Tibial nerve (tissue), 4 donors: Measurements from ENCODE around the gene CD83. TPM values are rescaled to one million over a fixed set of nuclear protein-coding genes. Genes with fewer than 3 reads are reported as not detected.

ENCODE experiments used
- DNase-seq, 2 donors: peaks; one replicate each; pipeline ENCODE4 v3.0.0-alpha.2; 2019; ENCODE audit warnings: low spot score in 2 of 2
- H3K27ac ChIP-seq, 4 donors: fragments of 200-600 bp; sonication (generic) in 3 of 4; one replicate each; pipeline ENCODE4 v1.5.1; 2017 to 2019; ENCODE audit warnings: mild to moderate bottlenecking in 1 of 4
- H3K27me3 ChIP-seq, 2 donors: fragments of 200-600 bp; sonication (generic) in 1 of 2; one replicate each; pipeline versions ENCODE4 v1.5.1 to v1.6.0; 2017 to 2019
- H3K36me3 ChIP-seq, 3 donors: fragments of 200-600 bp; sonication (generic); one replicate each; pipeline ENCODE4 v1.5.1; 2018 to 2019
- H3K4me1 ChIP-seq, 4 donors: fragments of 200-600 bp; sonication (generic) in 3 of 4; one replicate each; pipeline ENCODE4 v1.5.1; 2017 to 2019
- H3K4me3 ChIP-seq, 4 donors: fragments of 200-600 bp; sonication (generic) in 3 of 4; one replicate each; pipeline ENCODE4 v1.5.1; 2017 to 2019; ENCODE audit warnings: mild to moderate bottlenecking in 1 of 4, moderate library complexity in 1 of 4
- H3K9me3 ChIP-seq, 4 donors: fragments of 200-600 bp; sonication (generic) in 3 of 4; one replicate each; pipeline ENCODE4 v1.5.1; 2017 to 2019
- EP300 ChIP-seq, 2 donors: sonication (generic); formaldehyde crosslinking; IDR thresholded peaks; one replicate each; pipeline ENCODE4 v1.6.1; 2017; ENCODE audit warnings: antibody characterized with exemption in 2 of 2, mild to moderate bottlenecking in 1 of 2
- POLR2A ChIP-seq, 2 donors: fragments of 450-650 bp; IDR thresholded peaks; one replicate each; pipeline ENCODE4 v1.6.1; 2017; ENCODE audit warnings: antibody characterized with exemption in 2 of 2, mild to moderate bottlenecking in 2 of 2, moderate library complexity in 2 of 2
- WGBS, 2 donors: methylation state at CpG; one replicate each; pipeline ENCODE4 v1.1.5; 2018; 5-methylcytosine and 5-hydroxymethylcytosine counted together
- total RNA-seq, 4 donors: library from RNA; depleted of rRNA; stranded (reverse); fragments of >200 nt; gene quantifications; one replicate each; pipeline ENCODE4 v1.1.0, GENCODE V29; 2016
- TF ChIP-seq, protein P1 (sequence below), 5 experiments: fragments of 200-600 bp in 3 of 5; fragments of 450-650 bp in 2 of 5; sonication (generic) in 3 of 5; IDR thresholded peaks; one replicate each; pipeline ENCODE4 v1.5.1; 2016 to 2019; ENCODE audit warnings: antibody characterized with exemption in 5 of 5, mild to moderate bottlenecking in 3 of 5, moderate library complexity in 2 of 5

Gene CD83
- total RNA-seq, 4 donors from 2014 or later, result 2.1 to 5.3 (median 3.7) TPM

DNA sequence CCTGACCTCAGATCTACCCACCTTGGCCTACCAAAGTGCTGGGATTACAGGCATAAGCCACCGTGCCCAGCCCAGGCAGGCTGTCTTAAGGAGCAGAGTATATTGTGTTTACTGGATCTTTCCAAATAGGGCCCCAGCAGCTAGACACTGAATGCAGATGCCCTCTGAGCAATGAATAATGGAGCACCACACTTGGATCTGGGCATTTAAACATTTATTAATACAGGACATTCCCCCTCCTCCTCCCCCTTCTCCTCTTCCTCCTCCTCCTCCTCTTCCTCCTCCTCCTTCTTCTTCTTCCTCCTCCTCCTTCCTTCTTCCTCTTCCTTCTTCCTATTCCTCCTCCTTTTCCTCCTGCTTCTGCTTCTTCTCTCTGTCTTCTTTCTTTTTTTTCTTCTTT, 34.2 kb downstream of the CD83 start:
- no peak overlapping the region for H3K27ac ChIP-seq
- TF ChIP-seq POLR2A (IDR thresholded peaks at IDR 0.05) (no peak), EP300 (IDR thresholded peaks at IDR 0.05) (no peak)
- TF ChIP-seq, protein P1, sequence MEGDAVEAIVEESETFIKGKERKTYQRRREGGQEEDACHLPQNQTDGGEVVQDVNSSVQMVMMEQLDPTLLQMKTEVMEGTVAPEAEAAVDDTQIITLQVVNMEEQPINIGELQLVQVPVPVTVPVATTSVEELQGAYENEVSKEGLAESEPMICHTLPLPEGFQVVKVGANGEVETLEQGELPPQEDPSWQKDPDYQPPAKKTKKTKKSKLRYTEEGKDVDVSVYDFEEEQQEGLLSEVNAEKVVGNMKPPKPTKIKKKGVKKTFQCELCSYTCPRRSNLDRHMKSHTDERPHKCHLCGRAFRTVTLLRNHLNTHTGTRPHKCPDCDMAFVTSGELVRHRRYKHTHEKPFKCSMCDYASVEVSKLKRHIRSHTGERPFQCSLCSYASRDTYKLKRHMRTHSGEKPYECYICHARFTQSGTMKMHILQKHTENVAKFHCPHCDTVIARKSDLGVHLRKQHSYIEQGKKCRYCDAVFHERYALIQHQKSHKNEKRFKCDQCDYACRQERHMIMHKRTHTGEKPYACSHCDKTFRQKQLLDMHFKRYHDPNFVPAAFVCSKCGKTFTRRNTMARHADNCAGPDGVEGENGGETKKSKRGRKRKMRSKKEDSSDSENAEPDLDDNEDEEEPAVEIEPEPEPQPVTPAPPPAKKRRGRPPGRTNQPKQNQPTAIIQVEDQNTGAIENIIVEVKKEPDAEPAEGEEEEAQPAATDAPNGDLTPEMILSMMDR (IDR thresholded peaks at IDR 0.05), result no peak
- H3K36me3 ChIP-seq, result no peaks in the 10 kb centered on the region
- no peaks in the 10 kb centered on the region for H3K27me3 ChIP-seq
- DNase-seq, result no peak
- no peaks in the 10 kb centered on the region for H3K9me3 ChIP-seq
- H3K4me3 ChIP-seq, result no peak overlapping the region
- H3K4me1 ChIP-seq, result peaks cover 0 to 3% (median 0%) of the 10 kb centered on the region in 4 donors
- WGBS, 2 donors, result 80 to 88% methylated on average over 1 of the region's 1 CpG

DNA sequence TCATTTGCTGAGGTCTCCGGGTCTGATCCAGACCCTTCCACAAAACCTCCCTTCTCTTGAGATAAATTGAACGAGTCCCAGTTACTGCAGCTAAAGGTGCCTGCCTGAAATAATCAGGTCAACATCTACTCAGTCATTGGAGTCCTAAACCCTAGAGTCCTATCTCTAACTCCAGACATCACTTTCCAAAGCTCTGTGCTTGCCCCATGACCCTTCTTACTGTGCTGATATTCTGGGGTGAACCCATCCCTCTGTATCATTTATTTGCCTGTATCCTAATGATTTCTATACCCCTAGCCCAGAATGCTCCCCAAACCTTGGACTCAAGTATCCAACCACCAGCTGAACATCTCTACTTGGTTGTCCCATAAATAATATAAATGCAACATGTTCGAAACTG, 35.7 kb downstream of the CD83 start:
- WGBS, 2 donors, result 91 to 99% methylated on average over 3 of the region's 3 CpGs
- Histone ChIP-seq H3K4me1 (peaks cover 0 to 3% (median 0%) of the 10 kb centered on the region in 4 donors), H3K27me3 (no peaks in the 10 kb centered on the region), H3K27ac (no peak overlapping the region), H3K4me3 (no peak overlapping the region), H3K9me3 (no peaks in the 10 kb centered on the region), H3K36me3 (no peaks in the 10 kb centered on the region)
- no peak for TF ChIP-seq POLR2A (IDR thresholded peaks at IDR 0.05)
- TF ChIP-seq, protein P1 (IDR thresholded peaks at IDR 0.05), result no peak
- DNase-seq, result no peak

DNA sequence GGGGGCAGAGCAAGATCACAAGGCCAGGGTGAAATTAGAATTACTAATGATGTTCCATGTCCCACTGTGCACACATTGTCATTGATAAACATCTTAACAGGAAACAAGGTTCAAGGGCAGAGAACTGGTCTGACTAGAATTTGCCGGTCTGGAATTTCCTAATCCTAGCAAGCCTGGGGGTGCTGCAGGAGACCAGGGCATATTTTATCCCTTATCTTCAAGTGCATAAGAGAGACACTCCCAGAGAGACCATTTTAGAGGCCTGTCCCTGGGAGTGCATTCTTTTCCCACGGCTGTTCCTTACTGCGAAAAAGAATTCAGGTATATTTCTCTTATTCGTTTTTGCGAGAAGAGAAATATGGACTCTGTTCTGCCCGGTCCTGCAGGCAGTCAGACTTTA, 41.5 kb downstream of the CD83 start:
- Histone ChIP-seq H3K4me1 (no peaks in the 10 kb centered on the region), H3K9me3 (no peaks in the 10 kb centered on the region), H3K27me3 (no peaks in the 10 kb centered on the region), H3K27ac (no peak overlapping the region), H3K36me3 (no peaks in the 10 kb centered on the region), H3K4me3 (no peak overlapping the region)
- DNase-seq, result no peak
- TF ChIP-seq, protein P1 (IDR thresholded peaks at IDR 0.05), result no peak
- TF ChIP-seq POLR2A (IDR thresholded peaks at IDR 0.05) (no peak), EP300 (IDR thresholded peaks at IDR 0.05) (no peak)
- WGBS, 2 donors, result 87 to 91% methylated on average over 6 of the region's 6 CpGs

DNA sequence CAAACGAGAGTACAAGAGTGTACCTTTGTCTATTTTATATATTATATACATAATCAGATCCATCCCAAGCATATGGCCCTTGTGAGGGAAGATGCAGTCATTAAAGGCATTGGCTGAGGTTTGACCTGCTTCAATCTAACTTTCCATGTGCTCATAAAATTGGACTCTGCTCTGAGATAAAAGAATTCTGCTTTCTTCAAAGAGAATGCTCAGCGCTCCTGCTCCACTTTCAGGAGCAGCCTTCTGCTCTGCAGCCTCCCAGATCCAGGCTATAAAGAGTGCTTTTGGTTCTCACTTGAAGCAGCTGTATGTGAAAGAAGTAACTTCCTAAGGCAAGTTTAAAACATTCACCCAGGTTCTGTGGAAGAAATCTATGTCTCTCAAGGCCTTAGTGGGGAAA, 45.3 kb downstream of the CD83 start:
- Histone ChIP-seq H3K4me1 (no peaks in the 10 kb centered on the region), H3K4me3 (no peak overlapping the region), H3K9me3 (no peaks in the 10 kb centered on the region), H3K36me3 (no peaks in the 10 kb centered on the region), H3K27me3 (no peaks in the 10 kb centered on the region), H3K27ac (no peak overlapping the region)
- 88 to 90% methylated on average over 2 of the region's 2 CpGs for WGBS, 2 donors
- TF ChIP-seq, protein P1 (IDR thresholded peaks at IDR 0.05), result no peak
- TF ChIP-seq EP300 (IDR thresholded peaks at IDR 0.05) (no peak), POLR2A (IDR thresholded peaks at IDR 0.05) (no peak)
- DNase-seq, result no peak

DNA sequence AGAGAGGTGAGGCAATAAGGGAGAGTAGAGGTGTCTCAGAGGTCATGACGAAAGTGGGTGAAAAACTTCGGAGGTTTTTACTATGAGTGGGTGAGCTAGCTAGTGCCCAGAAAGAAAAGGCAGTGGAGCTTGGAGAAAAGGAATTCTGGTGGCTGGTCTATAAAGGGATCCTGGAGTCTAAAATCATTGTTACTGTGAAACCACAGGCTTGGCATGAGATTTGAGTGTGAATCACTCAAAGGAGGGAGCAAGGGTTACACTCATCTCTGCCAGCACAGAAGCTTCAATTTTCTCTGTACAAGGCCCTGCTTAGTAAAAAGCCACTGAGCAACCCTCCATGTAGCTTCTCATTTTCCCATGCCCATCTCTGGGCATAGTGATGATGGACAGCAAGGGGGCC, 47.5 kb downstream of the CD83 start:
- TF ChIP-seq, protein P1 (IDR thresholded peaks at IDR 0.05), result no peak
- TF ChIP-seq EP300 (IDR thresholded peaks at IDR 0.05), result no peak
- no peak for TF ChIP-seq POLR2A (IDR thresholded peaks at IDR 0.05)
- DNase-seq, result no peak
- Histone ChIP-seq H3K36me3 (no peaks in the 10 kb centered on the region), H3K4me1 (no peaks in the 10 kb centered on the region), H3K27ac (no peak overlapping the region), H3K4me3 (no peak overlapping the region), H3K9me3 (peaks cover 0 to 12% (median 4%) of the 10 kb centered on the region in 4 donors), H3K27me3 (no peaks in the 10 kb centered on the region)
- 82% methylated on average over 2 of the region's 2 CpGs for WGBS, 2 donors
